Omental fat pad (tissue), 4 donors: ENCODE results near the gene CNPY4. TPM values are rescaled to one million over a fixed set of nuclear protein-coding genes. Genes with fewer than 3 reads are reported as not detected.

Experiments
- ATAC-seq: fragments of 150-250 bp; one replicate; pipeline ENCODE4 v1.9.1; 2016; ENCODE audit warnings: mild to moderate bottlenecking, moderate library complexity; ENCODE audit not compliant: low FRiP score
- DNase-seq: peaks from one replicate; pipeline ENCODE4 v3.0.0-alpha.2; 2019; ENCODE audit warnings: low spot score
- total RNA-seq, 4 donors: library from RNA; depleted of rRNA; stranded (reverse); fragments of >200 nt; gene quantifications; one replicate each; pipeline ENCODE4 v1.1.0, GENCODE V29; 2016
- TF ChIP-seq, protein P1 (sequence below), 3 donors: fragments of 450-650 bp; IDR thresholded peaks; one replicate each; pipeline ENCODE4 v1.5.1; 2016 to 2017; ENCODE audit warnings: antibody characterized with exemption in 3 of 3, mild to moderate bottlenecking in 3 of 3, moderate library complexity in 2 of 3

CNPY4 gene
- total RNA-seq, 4 donors from 2014 or later: 5.8 to 18.6 (median 9.6) TPM

DNA sequence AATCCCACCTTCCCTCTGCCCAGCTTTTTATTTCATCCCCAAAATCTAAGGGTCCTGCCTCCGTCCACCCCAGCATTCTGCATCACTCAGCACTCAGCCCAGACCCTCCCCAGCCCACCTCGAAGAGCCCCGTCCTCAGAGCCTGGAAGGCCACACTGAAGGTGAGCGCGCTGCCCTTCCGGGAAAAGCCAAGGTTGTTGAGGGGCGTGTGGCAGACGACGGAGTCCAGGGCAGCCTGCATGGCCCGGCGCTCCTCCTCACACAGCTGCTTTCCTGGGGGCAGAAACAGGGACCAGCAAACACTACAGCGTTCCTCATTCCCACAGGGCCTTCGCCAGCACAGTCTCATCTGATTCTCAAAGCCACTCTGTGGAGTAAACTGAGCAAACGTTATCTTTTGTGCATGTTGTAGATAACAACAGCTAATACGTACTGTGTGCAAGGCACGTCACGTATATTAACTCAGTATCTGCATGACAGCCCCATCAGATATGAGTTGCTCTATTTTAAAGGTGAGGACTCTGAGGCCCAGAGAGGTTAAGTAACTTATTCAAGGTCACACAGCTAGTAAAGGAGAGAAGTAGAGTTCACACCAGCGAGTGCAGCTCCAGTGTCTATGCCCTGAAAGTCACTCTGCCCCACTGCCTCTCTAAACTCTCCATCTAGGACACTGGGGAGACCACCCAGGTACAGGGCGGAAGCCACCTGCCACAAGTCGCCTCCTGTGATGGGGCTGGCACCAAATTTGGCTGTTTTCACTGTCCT, 36.3 kb downstream of the CNPY4 start:
- TF ChIP-seq, protein P1, sequence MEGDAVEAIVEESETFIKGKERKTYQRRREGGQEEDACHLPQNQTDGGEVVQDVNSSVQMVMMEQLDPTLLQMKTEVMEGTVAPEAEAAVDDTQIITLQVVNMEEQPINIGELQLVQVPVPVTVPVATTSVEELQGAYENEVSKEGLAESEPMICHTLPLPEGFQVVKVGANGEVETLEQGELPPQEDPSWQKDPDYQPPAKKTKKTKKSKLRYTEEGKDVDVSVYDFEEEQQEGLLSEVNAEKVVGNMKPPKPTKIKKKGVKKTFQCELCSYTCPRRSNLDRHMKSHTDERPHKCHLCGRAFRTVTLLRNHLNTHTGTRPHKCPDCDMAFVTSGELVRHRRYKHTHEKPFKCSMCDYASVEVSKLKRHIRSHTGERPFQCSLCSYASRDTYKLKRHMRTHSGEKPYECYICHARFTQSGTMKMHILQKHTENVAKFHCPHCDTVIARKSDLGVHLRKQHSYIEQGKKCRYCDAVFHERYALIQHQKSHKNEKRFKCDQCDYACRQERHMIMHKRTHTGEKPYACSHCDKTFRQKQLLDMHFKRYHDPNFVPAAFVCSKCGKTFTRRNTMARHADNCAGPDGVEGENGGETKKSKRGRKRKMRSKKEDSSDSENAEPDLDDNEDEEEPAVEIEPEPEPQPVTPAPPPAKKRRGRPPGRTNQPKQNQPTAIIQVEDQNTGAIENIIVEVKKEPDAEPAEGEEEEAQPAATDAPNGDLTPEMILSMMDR (IDR thresholded peaks at IDR 0.05): no peak
- ATAC-seq: no peak
- DNase-seq: no peak

DNA sequence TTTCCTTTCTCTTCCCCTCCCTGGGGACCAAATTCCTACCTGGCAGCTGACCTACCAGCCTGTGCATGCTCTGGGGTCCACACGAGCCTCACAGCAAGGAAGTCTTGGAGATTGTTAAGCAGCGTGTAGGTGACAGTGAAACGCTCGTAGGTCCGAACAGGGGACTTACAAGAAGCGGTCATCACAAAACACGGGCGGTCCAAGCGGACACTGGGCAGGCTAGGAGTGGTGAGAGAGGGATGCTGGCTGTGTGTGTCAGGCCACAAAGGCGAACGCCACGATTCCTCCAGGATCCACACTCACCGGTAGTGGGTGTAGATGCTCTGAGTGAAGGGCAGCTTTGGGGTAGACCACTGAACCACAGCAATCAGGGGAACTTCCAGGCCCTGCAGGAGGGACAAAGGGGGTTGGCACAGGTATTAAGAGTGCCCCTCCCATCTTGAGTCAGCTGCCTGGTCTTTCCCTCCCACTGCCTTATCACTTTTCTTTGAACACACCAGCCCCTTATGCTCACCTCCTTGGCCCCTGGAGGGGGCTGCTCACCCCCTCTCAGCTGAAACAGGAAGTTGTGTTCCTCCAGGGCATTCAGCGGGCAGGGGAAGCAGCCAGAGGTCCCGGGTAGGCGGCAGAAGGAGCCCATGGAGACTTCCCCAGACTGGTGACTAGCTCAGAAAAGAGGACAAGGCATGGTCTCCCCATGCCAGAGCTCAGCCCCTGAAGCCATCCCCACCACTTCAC, 37.1 kb downstream of the CNPY4 start:
- ATAC-seq: no peak
- no peak for DNase-seq

DNA sequence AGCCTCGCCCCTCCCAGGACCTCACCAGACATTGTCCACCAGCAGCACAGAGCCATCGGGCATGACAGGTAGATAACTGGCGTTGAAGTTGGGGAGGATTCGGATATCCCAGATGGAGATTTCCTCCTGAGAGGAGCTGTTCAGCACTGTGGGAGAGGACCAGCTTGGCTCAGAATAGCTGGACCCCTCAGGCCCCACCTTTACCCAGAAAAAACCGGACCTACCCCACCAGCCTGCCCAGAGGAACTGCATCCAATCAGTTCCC, 37.6 kb downstream of the CNPY4 start:
- ATAC-seq (no peak), DNase-seq (no peak)
- TF ChIP-seq, protein P1 (IDR thresholded peaks at IDR 0.05): no peak

More for the DNA sequence above, 37.1 kb downstream of the CNPY4 start:
- TF ChIP-seq, protein P1 (IDR thresholded peaks at IDR 0.05): no peak

DNA sequence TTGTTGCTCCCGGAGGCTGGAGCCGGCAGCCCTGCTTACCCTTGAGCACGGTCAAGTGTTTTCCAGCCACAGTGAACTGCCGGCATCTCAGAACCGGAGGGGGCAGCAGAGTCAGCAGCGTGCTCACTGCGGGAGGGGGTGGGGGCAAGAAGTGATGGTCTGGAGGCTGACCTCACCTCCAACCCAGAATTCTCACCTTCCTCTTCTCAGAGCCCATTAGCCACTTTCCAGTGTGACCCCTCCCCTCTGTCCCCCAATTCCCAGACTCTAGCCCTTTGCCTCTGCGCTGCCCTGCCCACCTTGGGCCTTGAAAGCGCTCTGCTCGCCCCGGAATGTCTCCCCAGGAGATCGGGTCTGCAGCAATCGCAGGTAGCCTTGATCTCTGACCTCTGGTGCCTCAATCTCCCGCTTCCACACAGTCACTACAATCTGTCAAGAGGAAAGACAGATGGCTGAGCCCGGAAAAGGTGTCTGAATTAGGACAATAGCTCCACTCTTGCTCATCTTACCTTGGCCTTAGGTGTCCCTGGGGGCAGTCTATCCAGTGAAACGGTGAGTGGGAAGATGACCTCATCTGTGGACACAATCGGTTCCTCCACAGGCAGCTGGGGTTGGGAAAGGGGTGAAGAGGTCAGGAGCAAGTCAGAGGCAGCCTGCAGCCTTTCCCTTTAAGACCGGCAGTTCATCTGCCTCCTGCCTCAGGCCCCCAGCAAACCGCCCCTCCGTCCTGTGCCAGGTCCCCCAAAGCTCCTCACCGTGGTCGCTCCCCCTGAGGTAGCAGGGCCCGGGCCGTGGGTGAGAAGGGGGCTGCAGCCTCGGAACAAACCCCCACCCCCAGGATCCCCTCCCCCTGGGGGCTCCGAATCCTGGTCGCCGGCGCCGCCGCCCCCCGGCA, 38.1 kb downstream of the CNPY4 start:
- peak; percentile 77 for ATAC-seq
- TF ChIP-seq, protein P1 (IDR thresholded peaks at IDR 0.05): no peak
- peak; percentile 70 for DNase-seq

DNA sequence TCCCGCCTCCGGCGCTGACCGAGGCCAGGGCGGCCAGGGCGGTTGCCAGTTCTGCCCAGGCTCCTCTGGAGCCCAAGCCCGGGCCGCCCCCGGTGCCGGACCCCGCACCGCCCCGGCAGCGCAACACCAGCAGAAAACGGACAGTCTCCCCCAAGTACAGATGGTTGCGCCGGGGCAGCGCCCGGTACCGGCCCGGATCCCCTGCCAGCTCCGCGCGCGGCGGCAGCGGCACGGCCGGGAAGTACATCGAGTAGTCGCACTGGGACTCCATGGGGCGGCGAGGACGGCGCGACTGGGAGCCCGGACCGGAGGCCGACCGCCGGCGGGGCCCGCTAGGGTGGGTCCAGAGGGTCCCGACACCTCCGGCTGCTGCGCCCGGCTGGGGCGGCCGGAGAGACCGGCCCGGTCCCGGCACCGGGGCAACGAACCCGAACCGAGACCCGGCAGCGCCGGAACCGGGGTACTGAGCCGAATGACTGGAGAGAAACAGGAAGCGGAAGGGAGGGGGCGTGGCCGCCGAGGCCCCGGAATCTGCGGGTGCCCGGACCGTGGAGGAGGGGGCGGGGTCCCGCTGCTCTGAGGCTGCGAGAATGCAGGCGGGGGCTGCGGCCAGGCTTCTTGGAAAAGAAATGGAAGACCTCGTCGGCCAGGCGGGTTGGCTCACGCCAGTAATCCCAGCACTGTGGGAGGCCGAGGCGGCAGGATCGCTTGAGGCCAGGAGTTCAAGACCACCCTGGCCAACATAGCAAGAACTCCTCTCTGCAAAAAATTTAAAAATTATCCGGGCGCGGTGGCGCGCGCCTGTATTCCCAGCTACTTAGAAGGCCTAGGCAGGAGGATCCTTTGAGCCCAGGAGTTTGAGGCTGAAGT, 39.0 kb downstream of the CNPY4 start, which contains the start of gene TRAPPC14:
TRAPPC14 (minus strand) TSS at position 495 of the 870 bp plus-strand sequence; CDS start at position 271, 224 bp downstream.
- DNase-seq (peak; percentile 90), ATAC-seq (peak; percentile 88)
- TF ChIP-seq, protein P1 (IDR thresholded peaks at IDR 0.05): no peak

DNA sequence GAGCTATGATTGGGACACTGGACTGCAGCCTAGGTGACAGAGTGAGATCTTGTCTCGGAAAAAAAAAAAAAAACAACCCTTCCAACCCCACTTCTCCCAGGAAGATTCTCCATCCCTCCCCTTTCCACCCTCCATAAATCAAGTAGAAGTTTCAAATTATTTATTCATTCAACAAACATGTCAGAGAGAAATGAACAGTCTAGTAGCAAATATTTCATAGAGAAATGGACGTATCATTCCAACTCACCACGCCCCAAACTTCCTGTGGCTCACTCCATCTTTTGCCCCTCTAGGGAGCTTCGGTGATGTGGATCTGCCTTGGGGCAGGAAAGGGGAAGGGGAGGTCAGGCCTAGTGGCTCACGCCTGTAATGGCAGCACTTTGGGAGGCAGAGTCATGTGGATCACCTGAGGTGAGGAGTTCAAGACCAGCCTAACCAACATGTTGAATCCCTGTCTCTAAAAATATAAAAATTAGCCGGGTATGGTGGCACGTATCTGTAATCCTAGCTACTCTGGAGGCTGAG, 39.7 kb downstream of the CNPY4 start:
- TF ChIP-seq, protein P1 (IDR thresholded peaks at IDR 0.05): no peak
- no peak for DNase-seq
- ATAC-seq: no peak
